MM.1S (cell line): ENCODE data around the gene CAPN11.

Experiments
- DNase-seq: peaks from one replicate; pipeline ENCODE4 v3.0.0-alpha.2; 2015
- H2AFZ ChIP-seq: fragments of 300-600 bp; sonication (generic); 2 replicates; pipeline ENCODE4 v1.6.0; 2016; ENCODE audit warnings: antibody characterized with exemption, low read length
- H3F3A ChIP-seq: fragments of 300-600 bp; sonication (generic); 2 replicates; pipeline ENCODE4 v1.6.1; 2016; ENCODE audit warnings: mild to moderate bottlenecking, antibody characterized with exemption, low read length, moderate library complexity, mixed read lengths; ENCODE audit not compliant: insufficient read depth
- H3K27ac ChIP-seq: fragments of 300-600 bp; sonication (generic); 2 replicates; pipeline ENCODE4 v1.5.1; 2016; ENCODE audit warnings: mild to moderate bottlenecking, low read length
- H3K27me3 ChIP-seq: fragments of 300-600 bp; sonication (generic); replicated peaks from 2 replicates; pipeline ENCODE4 v1.6.0; 2016; ENCODE audit warnings: low read length; ENCODE audit not compliant: insufficient read depth
- H3K36me3 ChIP-seq: fragments of 300-600 bp; sonication (generic); replicated peaks from 2 replicates; pipeline ENCODE4 v1.6.1; 2016; ENCODE audit warnings: mild to moderate bottlenecking, low read length, mixed read lengths; ENCODE audit not compliant: insufficient read depth
- H3K4me1 ChIP-seq: fragments of 300-600 bp; sonication (generic); 2 replicates; pipeline ENCODE4 v1.6.1; 2016; ENCODE audit warnings: low read length, mixed read lengths
- H3K4me2 ChIP-seq: fragments of 300-600 bp; sonication (generic); 2 replicates; pipeline ENCODE4 v1.6.0; 2016; ENCODE audit warnings: low read depth, low read length
- H3K4me3 ChIP-seq: fragments of 300-600 bp; sonication (generic); 2 replicates; pipeline ENCODE4 v1.5.1; 2016; ENCODE audit warnings: low read length, mixed read lengths
- H3K79me2 ChIP-seq: fragments of 300-600 bp; sonication (generic); 2 replicates; pipeline ENCODE4 v1.6.1; 2016; ENCODE audit warnings: mixed run types, low read length, mixed read lengths
- H3K9ac ChIP-seq: fragments of 300-600 bp; sonication (generic); 2 replicates; pipeline ENCODE4 v1.6.1; 2016; ENCODE audit warnings: low read length, mixed read lengths
- H3K9me2 ChIP-seq: fragments of 300-600 bp; sonication (generic); replicated peaks from 2 replicates; pipeline ENCODE4 v1.6.1; 2016; ENCODE audit warnings: mild to moderate bottlenecking, low read length, mixed read lengths; ENCODE audit not compliant: insufficient read depth
- H3K9me3 ChIP-seq: fragments of 300-600 bp; sonication (generic); replicated peaks from 2 replicates; pipeline ENCODE4 v1.6.1; 2016; ENCODE audit warnings: mild to moderate bottlenecking, low read length, mixed read lengths; ENCODE audit not compliant: insufficient read depth
- H4K20me1 ChIP-seq: fragments of 300-600 bp; sonication (generic); 2 replicates; pipeline ENCODE4 v1.6.1; 2016; ENCODE audit warnings: mild to moderate bottlenecking, low read length, moderate library complexity, mixed read lengths; ENCODE audit not compliant: insufficient read depth
- CTCF ChIP-seq: fragments of 300-600 bp; sonication (generic); IDR thresholded peaks from 2 replicates; pipeline ENCODE4 v1.5.1; 2016; ENCODE audit warnings: antibody characterized with exemption, low read length, mixed read lengths
- EZH2 ChIP-seq: fragments of 300-600 bp; sonication (generic); optimal IDR thresholded peaks from 2 replicates; pipeline ENCODE3; 2017; ENCODE audit warnings: low read depth, mild to moderate bottlenecking, antibody characterized with exemption, low read length, mixed read lengths
- EZH2phosphoT487 ChIP-seq: fragments of 300-600 bp; sonication (generic); IDR thresholded peaks from 2 replicates; pipeline ENCODE4 v1.6.1; 2018; ENCODE audit warnings: antibody characterized with exemption, low read length

The CAPN11 gene

GRCh38 chr6:44190715-44191114 is 32.1 kb downstream of the CAPN11 start:
- Histone ChIP-seq H3K79me2 (no peaks in the 10 kb centered on the region), H3K36me3 (no peaks in the 10 kb centered on the region), H2AFZ (no peak overlapping the region), H3F3A (no peaks in the 10 kb centered on the region), H3K4me1 (no peaks in the 10 kb centered on the region), H3K9me2 (no peaks in the 10 kb centered on the region), H3K27me3 (no peaks in the 10 kb centered on the region), H3K9ac (no peak overlapping the region), H4K20me1 (no peaks in the 10 kb centered on the region), H3K4me3 (no peak overlapping the region), H3K9me3 (no peaks in the 10 kb centered on the region), H3K4me2 (no peak overlapping the region), H3K27ac (no peak overlapping the region)
- DNase-seq = no peak
- no peak for TF ChIP-seq CTCF
- no peak for TF ChIP-seq EZH2phosphoT487
- no peak for TF ChIP-seq EZH2

- H3K9me2 ChIP-seq = no peaks in the 10 kb centered on the region
- no peaks in the 10 kb centered on the region for H3K4me1 ChIP-seq
- H3K27ac ChIP-seq = no peak overlapping the region
- no peak for DNase-seq
- no peaks in the 10 kb centered on the region for H3K36me3 ChIP-seq
- H2AFZ ChIP-seq = no peak overlapping the region
- H3K4me2 ChIP-seq = no peak overlapping the region
- no peaks in the 10 kb centered on the region for H3F3A ChIP-seq
- no peaks in the 10 kb centered on the region for H4K20me1 ChIP-seq
- no peak overlapping the region for H3K4me3 ChIP-seq
- H3K9ac ChIP-seq = no peak overlapping the region
- no peak for TF ChIP-seq CTCF
- TF ChIP-seq EZH2phosphoT487 = no peak
- no peak for TF ChIP-seq EZH2
- no peaks in the 10 kb centered on the region for H3K27me3 ChIP-seq
- H3K9me3 ChIP-seq = no peaks in the 10 kb centered on the region
- no peaks in the 10 kb centered on the region for H3K79me2 ChIP-seq
Observed at GRCh38 chr6:44192428-44193041, 33.9 kb downstream of the CAPN11 start.

- Histone ChIP-seq H3K79me2 (no peaks in the 10 kb centered on the region), H2AFZ (no peak overlapping the region), H3F3A (no peaks in the 10 kb centered on the region), H3K4me1 (no peaks in the 10 kb centered on the region), H3K9me3 (no peaks in the 10 kb centered on the region), H3K4me2 (no peak overlapping the region), H3K27ac (no peak overlapping the region), H3K27me3 (no peaks in the 10 kb centered on the region), H3K4me3 (no peak overlapping the region), H3K36me3 (no peaks in the 10 kb centered on the region), H4K20me1 (no peaks in the 10 kb centered on the region), H3K9ac (no peak overlapping the region), H3K9me2 (no peaks in the 10 kb centered on the region)
- TF ChIP-seq EZH2phosphoT487 (no peak), CTCF (no peak), EZH2 (no peak)
- no peak for DNase-seq
Observed at GRCh38 chr6:44193307-44193910, 34.8 kb downstream of the CAPN11 start.
